ENCODE data around the gene STIP1. TPM values are rescaled to one million over a fixed set of nuclear protein-coding genes. Genes with fewer than 3 reads are reported as not detected.
"Not testable (repeated sequence)": the region's sequence is repeated elsewhere in the genome, so short reads cannot be mapped to it uniquely, and the experiment has no call there.

Gene STIP1
- total RNA-seq, 1 donor from 2014 or later = 206 TPM

GRCh38 chr11:64153812-64154211, 32.2 kb upstream of the STIP1 start:
- Mint-ChIP-seq H3K27ac (no peak overlapping the region), H3K4me1 (ENCODE audit: unreplicated experiment) (peaks cover 16% of the 10 kb centered on the region), H3K27me3 (no peaks in the 10 kb centered on the region), H3K4me3 (peak overlapping the region; percentile 23), H3K36me3 (no peaks in the 10 kb centered on the region), H3K9me3 (no peaks in the 10 kb centered on the region)
- DNase-seq (ENCODE audit: extremely low spot score, unreplicated experiment) = no peak
- no peak for TF ChIP-seq CTCF (conservative IDR thresholded peaks at IDR 0.05)

- Mint-ChIP-seq H3K4me3 (no peak overlapping the region), H3K9me3 (no peaks in the 10 kb centered on the region), H3K4me1 (ENCODE audit: unreplicated experiment) (peaks cover 9% of the 10 kb centered on the region), H3K27me3 (no peaks in the 10 kb centered on the region), H3K36me3 (no peaks in the 10 kb centered on the region), H3K27ac (no peak overlapping the region)
- no peak for DNase-seq (ENCODE audit: extremely low spot score, unreplicated experiment)
- TF ChIP-seq CTCF (conservative IDR thresholded peaks at IDR 0.05) = no peak
Observed at GRCh38 chr11:64156235-64157011, 29.5 kb upstream of the STIP1 start.

- TF ChIP-seq CTCF (conservative IDR thresholded peaks at IDR 0.05) = no peak
- no peaks in the 10 kb centered on the region for H3K9me3 Mint-ChIP-seq
- peaks cover 9% of the 10 kb centered on the region for H3K4me1 Mint-ChIP-seq (ENCODE audit: unreplicated experiment)
- no peak overlapping the region for H3K4me3 Mint-ChIP-seq
- H3K27ac Mint-ChIP-seq = no peak overlapping the region
- no peak for DNase-seq (ENCODE audit: extremely low spot score, unreplicated experiment)
- no peaks in the 10 kb centered on the region for H3K36me3 Mint-ChIP-seq
- H3K27me3 Mint-ChIP-seq = no peaks in the 10 kb centered on the region
Observed at GRCh38 chr11:64157631-64158394, 28.2 kb upstream of the STIP1 start.

GRCh38 chr11:64161037-64161436, 24.9 kb upstream of the STIP1 start:
- TF ChIP-seq CTCF (conservative IDR thresholded peaks at IDR 0.05) = no peak
- Mint-ChIP-seq H3K4me3 (no peak overlapping the region), H3K36me3 (no peaks in the 10 kb centered on the region), H3K9me3 (no peaks in the 10 kb centered on the region), H3K27me3 (no peaks in the 10 kb centered on the region), H3K4me1 (ENCODE audit: unreplicated experiment) (peaks cover 6% of the 10 kb centered on the region), H3K27ac (no peak overlapping the region)
- no peak for DNase-seq (ENCODE audit: extremely low spot score, unreplicated experiment)

- not testable (repeated sequence) for H3K27me3 Mint-ChIP-seq; H3K4me3 Mint-ChIP-seq; H3K36me3 Mint-ChIP-seq; DNase-seq (ENCODE audit: extremely low spot score, unreplicated experiment); H3K9me3 Mint-ChIP-seq; H3K27ac Mint-ChIP-seq
- peaks cover 10% of the 10 kb centered on the region for H3K4me1 Mint-ChIP-seq (ENCODE audit: unreplicated experiment)
Observed at GRCh38 chr11:64162769-64163168, 23.2 kb upstream of the STIP1 start.

GRCh38 chr11:64163951-64164350, 22.0 kb upstream of the STIP1 start:
- Mint-ChIP-seq H3K4me1 (ENCODE audit: unreplicated experiment) (peaks cover 10% of the 10 kb centered on the region), H3K27me3 (no peaks in the 10 kb centered on the region), H3K36me3 (no peaks in the 10 kb centered on the region), H3K27ac (no peak overlapping the region), H3K9me3 (no peaks in the 10 kb centered on the region), H3K4me3 (peak overlapping the region; percentile 57)
- no peak for DNase-seq (ENCODE audit: extremely low spot score, unreplicated experiment)
- TF ChIP-seq CTCF (conservative IDR thresholded peaks at IDR 0.05) = no peak

Data from type B pancreatic cell (in vitro differentiated cells).